Astrocyte of the cerebellum (primary cell): ENCODE data around the gene TLR1.
"Not testable (repeated sequence)": the region's sequence is repeated elsewhere in the genome, so short reads cannot be mapped to it uniquely, and the experiment has no call there.

ENCODE experiments used
- DNase-seq: peaks from one replicate; pipeline ENCODE4 v3.0.0-alpha.2; 2011; ENCODE audit warnings: low read depth
- H3K4me3 ChIP-seq: 2 replicates; pipeline ENCODE4 v1.5.1; 2011; ENCODE audit warnings: mild to moderate bottlenecking, low read depth, low read length, moderate library complexity
- CTCF ChIP-seq: IDR thresholded peaks from 2 replicates; pipeline ENCODE4 v1.5.1; 2012; ENCODE audit warnings: low read length, low read depth, moderate library complexity, mild to moderate bottlenecking; ENCODE audit errors: missing control alignments
- in situ Hi-C: cut with HindIII; loops from 2 replicates; pipeline ENCODE4 v1.10.0; 2017; ENCODE audit warnings: low sequenced_read_pairs

TLR1 gene

GRCh38 chr4:38811297-38811696 lies 6.7 kb upstream of the TLR1 start:
- DNase-seq: no peak
- in situ Hi-C loops: no loop called here
- no peak overlapping the region for H3K4me3 ChIP-seq
- TF ChIP-seq CTCF: no peak

DNA sequence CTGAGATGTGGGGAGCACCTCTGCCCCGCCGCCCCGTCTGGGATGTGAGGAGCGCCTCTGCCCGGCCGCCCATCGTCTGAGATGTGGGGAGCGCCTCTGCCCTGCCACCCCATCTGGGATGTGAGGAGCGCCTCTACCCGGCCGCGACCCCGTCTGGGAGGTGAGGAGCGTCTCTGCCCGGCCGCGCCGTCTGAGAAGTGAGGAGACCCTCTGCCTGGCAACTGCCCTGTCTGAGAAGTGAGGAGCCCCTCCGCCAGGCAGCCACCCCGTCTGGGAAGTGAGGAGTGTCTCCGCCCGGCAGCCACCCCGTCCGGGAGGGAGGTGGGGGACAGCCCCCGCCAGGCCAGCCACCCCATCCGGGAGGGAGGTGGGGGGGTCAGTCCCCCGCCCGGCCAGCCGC lies 2.9 kb upstream of the TLR1 start:
- DNase-seq: not testable (repeated sequence)

GRCh38 chr4:38806251-38806650 lies 1.7 kb upstream of the TLR1 start:
- DNase-seq, in situ Hi-C loops, H3K4me3 ChIP-seq: not testable (repeated sequence)

More for the DNA sequence above, 2.9 kb upstream of the TLR1 start:
- H3K4me3 ChIP-seq, in situ Hi-C loops: not testable (repeated sequence)

DNA sequence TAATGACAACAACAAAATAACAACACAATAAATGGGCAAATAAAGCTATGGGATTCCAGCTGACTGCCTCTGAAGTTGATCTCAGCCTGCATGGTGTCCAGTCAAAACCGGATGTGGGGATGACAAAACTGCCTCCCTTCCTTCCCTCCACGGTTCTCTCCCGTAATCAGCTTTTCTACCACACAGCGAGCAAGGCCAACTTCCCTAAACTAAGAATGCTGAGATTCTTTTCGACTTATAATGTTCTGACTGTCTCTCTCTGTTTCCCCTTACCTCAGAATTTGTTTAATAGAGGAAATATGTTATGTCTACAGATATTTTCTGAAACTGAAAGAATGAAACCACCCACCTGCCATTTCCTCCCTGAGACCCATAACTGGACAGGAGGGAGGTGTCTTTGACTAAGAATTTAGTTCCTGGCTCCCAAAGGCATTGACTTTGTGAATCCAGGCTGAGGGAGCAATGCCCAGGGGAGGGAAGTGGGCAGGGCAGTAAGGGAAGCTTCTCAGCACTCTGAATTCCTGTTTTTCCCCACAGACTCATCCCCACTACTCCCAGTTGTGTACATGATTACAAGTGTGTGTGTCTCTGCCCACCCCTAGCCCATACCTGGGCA lies 1.0 kb upstream of the TLR1 start:
- H3K4me3 ChIP-seq: no peak overlapping the region
- in situ Hi-C loops: no loop called here
- no peak for DNase-seq
- no peak for TF ChIP-seq CTCF

GRCh38 chr4:38803833-38804653 lies 548 bp downstream of the TLR1 start:
- DNase-seq: no peak
- no peak for TF ChIP-seq CTCF
- in situ Hi-C loops: no loop called here
- H3K4me3 ChIP-seq: no peak overlapping the region

DNA sequence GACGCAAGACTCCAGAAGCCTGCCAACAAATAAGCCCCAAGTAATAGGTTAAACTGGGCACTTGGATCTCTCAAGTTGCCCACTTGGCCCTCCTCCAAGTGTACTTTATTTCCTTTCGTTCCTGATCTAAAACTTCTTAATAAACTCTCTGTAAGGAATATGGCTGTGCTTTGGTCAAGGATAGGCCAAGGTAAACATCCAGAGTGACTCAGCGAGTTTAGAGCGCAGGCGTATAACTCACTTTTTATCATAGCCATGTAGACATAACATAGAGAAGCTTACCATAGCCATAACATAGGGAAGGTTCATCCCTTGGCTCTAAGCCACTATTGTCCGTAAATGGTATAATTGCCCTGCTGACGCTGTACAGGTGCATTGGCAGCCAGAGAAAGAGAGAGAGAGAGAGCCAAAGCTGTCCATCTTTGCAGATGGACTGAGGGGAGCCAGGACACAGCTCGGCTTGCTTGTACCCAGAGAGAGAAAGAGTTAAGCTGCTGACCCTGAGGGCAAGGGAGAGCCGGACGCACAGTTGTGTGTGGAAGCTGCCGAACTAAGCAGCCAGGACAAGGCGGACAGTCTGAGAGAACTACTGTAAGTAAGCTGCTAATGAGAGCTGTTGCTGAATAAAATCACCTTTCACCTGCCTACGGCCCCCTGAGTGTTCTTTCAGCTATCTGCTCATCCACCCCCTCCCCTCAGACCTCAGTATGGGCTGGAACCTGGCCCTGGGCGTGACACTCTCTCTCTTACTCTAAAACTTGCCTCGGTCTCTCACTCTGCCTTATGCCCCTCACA lies 1.8 kb downstream of the TLR1 start:
- H3K4me3 ChIP-seq: no peak overlapping the region
- TF ChIP-seq CTCF: no peak
- in situ Hi-C loops: no loop called here
- DNase-seq: no peak

DNA sequence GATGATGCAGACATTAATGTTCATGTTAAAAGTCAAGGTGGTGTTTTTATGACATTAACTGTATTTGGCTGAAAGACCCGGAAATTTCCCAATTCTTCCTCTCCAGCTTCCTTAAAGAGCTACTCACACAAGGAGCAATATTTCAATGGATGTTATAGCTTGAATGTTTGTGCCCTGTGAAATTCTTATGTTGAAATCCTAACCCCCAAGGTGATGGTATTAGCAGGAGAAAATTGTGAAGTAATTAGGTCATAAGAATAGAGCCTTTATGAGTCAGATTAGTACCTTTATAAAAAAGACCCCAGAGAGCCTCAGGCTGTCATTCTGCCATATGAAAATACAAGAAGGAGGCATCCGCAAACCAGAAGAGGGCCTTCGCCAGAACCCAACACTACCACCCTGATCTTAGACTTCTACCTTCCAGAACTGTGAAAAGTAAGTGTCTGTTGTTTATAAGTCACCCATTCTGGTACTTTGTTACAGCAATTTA lies 3.6 kb downstream of the TLR1 start:
- H3K4me3 ChIP-seq: no peak overlapping the region
- no peak for DNase-seq
- no peak for TF ChIP-seq CTCF
- in situ Hi-C loops: no loop called here
